Testis (tissue), 2 donors: ENCODE results near the gene BMP6.

ENCODE experiments used
- CTCF ChIP-seq, 3 experiments: fragments of 450-650 bp in 2 of 3; fragments of 200-600 bp in 1 of 3; sonication (generic) in 1 of 3; IDR thresholded peaks; one replicate each; pipeline ENCODE4 v1.5.1; 2016 to 2019; ENCODE audit warnings: antibody characterized with exemption in 3 of 3, mild to moderate bottlenecking in 2 of 3, moderate library complexity in 1 of 3
- POLR2A ChIP-seq: fragments of 450-650 bp; IDR thresholded peaks from one replicate; pipeline ENCODE4 v1.6.1; 2017; ENCODE audit warnings: antibody characterized with exemption, mild to moderate bottlenecking, moderate library complexity

GRCh38 chr6:7765575-7766325 is 39.9 kb downstream of the BMP6 start:
- no peak for TF ChIP-seq CTCF (IDR thresholded peaks at IDR 0.05)
- TF ChIP-seq POLR2A: no peak
